SK-N-MC (cell line): ENCODE data around the gene PAM16.

Experiments used
- EZH2 ChIP-seq: fragments of 200-600 bp; sonication (generic); IDR thresholded peaks from one replicate; pipeline ENCODE4 v1.6.1; 2017; ENCODE audit warnings: antibody characterized with exemption
- FOXP2 ChIP-seq: optimal IDR thresholded peaks from 2 replicates; pipeline ENCODE3; 2011; ENCODE audit warnings: mild to moderate bottlenecking, moderate library complexity; ENCODE audit not compliant: insufficient read depth; ENCODE audit errors: extremely low read length, control extremely low read depth
- POLR2AphosphoS5 ChIP-seq: IDR thresholded peaks from 2 replicates; pipeline ENCODE4 v1.6.1; 2012; ENCODE audit warnings: mild to moderate bottlenecking, low read depth, low read length, borderline replicate concordance

DNA sequence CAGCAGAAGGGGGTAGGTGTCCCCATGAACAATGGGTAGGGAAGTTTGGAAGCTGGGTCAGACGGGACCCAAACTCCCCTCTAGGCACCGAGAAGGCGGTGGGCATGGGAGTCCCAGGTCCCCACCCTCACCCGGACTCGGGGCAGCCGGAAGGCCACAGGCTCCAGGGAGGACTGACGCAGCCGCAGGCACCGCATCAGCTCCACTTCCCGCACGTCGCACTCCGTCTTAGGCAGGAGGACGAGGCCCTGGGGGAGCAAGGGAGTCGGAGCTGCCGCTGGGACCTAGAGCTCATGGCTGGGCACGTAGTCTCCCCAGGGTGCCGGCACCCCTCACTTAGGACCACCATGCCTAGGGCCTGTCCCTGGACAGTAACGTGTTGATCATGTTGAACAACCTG lies 7.1 kb upstream of the PAM16 start:
- no peak for TF ChIP-seq POLR2AphosphoS5
- no peak for TF ChIP-seq EZH2
- no peak for TF ChIP-seq FOXP2
